HAP-1 (cell line): ENCODE results near the gene MAGEA11.
A peak's percentile ranks its signal among the peaks of the same experiment; 100 is the strongest.
"Not testable (repeated sequence)": the region's sequence is repeated elsewhere in the genome, so short reads cannot be mapped to it uniquely, and the experiment has no call there.

Experiments
- DNase-seq, 2 experiments: peaks; one replicate each; pipeline ENCODE4 v3.0.0-alpha.2; 2016 to 2020; ENCODE audit warnings: low spot score in 2 of 2
- H3K27me3 ChIP-seq: fragments of 250-450 bp; sonication (Bioruptor Pico); 2 replicates; pipeline ENCODE4 v1.5.1; 2020; ENCODE audit warnings: low read depth, mild to moderate bottlenecking, moderate library complexity
- H3K36me3 ChIP-seq: fragments of 250-450 bp; sonication (Bioruptor Pico); replicated peaks from 2 replicates; pipeline ENCODE4 v1.5.1; 2020; ENCODE audit warnings: mild to moderate bottlenecking
- H3K4me1 ChIP-seq: fragments of 250-450 bp; sonication (Bioruptor Pico); 2 replicates; pipeline ENCODE4 v1.5.1; 2020; ENCODE audit warnings: mild to moderate bottlenecking
- H3K4me3 ChIP-seq: fragments of 250-450 bp; sonication (Bioruptor Pico); 2 replicates; pipeline ENCODE4 v1.5.1; 2020; ENCODE audit warnings: mild to moderate bottlenecking, moderate library complexity
- H3K9me3 ChIP-seq: fragments of 250-450 bp; sonication (Bioruptor Pico); 2 replicates; pipeline ENCODE4 v1.5.1; 2020; ENCODE audit warnings: mild to moderate bottlenecking, moderate library complexity
- in situ Hi-C: fragments of 300-500 bp; cut with MboI; formaldehyde crosslinking; loops from 3 replicates; pipeline ENCODE4 v1.14.3; 2020; ENCODE audit warnings: low sequenced_read_pairs, inconsistent platforms, mixed read lengths

The MAGEA11 gene

GRCh38 chrX:149711545-149712236 is at the start of gene MAGEA11:
MAGEA11 (plus strand) TSS chrX:149712060; CDS start chrX:149713160, 1,100 bp downstream.
- Histone ChIP-seq H3K4me3 (no peak within 1 kb of the TSS), H3K27me3 (0 out of 2 replicates have a peak, but pooled peaks cover 2% of the 10 kb centered on the region), H3K36me3 (no peaks in the 10 kb centered on the region), H3K9me3 (no peaks in the 10 kb centered on the region), H3K4me1 (no peaks in the 10 kb centered on the region)
- DNase-seq: no peak
- in situ Hi-C loops: no loop called here

GRCh38 chrX:149675088-149675487 is 36.8 kb upstream of the MAGEA11 start:
- H3K4me3 ChIP-seq, in situ Hi-C loops, H3K36me3 ChIP-seq, DNase-seq, H3K4me1 ChIP-seq, H3K9me3 ChIP-seq, H3K27me3 ChIP-seq: not testable (repeated sequence)

GRCh38 chrX:149675554-149675953 is 36.3 kb upstream of the MAGEA11 start:
- H3K4me3 ChIP-seq, H3K36me3 ChIP-seq, DNase-seq, H3K9me3 ChIP-seq, H3K27me3 ChIP-seq, H3K4me1 ChIP-seq, in situ Hi-C loops: not testable (repeated sequence)

GRCh38 chrX:149679164-149679678 is 32.6 kb upstream of the MAGEA11 start:
- in situ Hi-C loops, H3K27me3 ChIP-seq, DNase-seq, H3K9me3 ChIP-seq, H3K4me3 ChIP-seq, H3K36me3 ChIP-seq: not testable (repeated sequence)
- H3K4me1 ChIP-seq: peaks cover 16% of the 10 kb centered on the region

GRCh38 chrX:149681182-149681581 is 30.7 kb upstream of the MAGEA11 start:
- H3K4me3 ChIP-seq: no peak overlapping the region
- H3K4me1 ChIP-seq: peaks cover 16% of the 10 kb centered on the region
- H3K36me3 ChIP-seq: no peaks in the 10 kb centered on the region
- no peaks in the 10 kb centered on the region for H3K9me3 ChIP-seq
- in situ Hi-C loops: no loop called here
- DNase-seq: no peak
- H3K27me3 ChIP-seq: no peaks in the 10 kb centered on the region

GRCh38 chrX:149682031-149682430 is 29.8 kb upstream of the MAGEA11 start:
- peak; percentile 20 to 59 for DNase-seq
- H3K36me3 ChIP-seq: no peaks in the 10 kb centered on the region
- peaks cover 16% of the 10 kb centered on the region for H3K4me1 ChIP-seq
- H3K27me3 ChIP-seq: no peaks in the 10 kb centered on the region
- in situ Hi-C loops: no loop called here
- H3K4me3 ChIP-seq: no peak overlapping the region
- no peaks in the 10 kb centered on the region for H3K9me3 ChIP-seq

GRCh38 chrX:149682956-149683947 is 28.6 kb upstream of the MAGEA11 start:
- DNase-seq: peak; percentile 3 to 19
- no peak overlapping the region for H3K4me3 ChIP-seq
- no peaks in the 10 kb centered on the region for H3K36me3 ChIP-seq
- H3K27me3 ChIP-seq: no peaks in the 10 kb centered on the region
- in situ Hi-C loops: no loop called here
- H3K4me1 ChIP-seq: peaks cover 16% of the 10 kb centered on the region
- H3K9me3 ChIP-seq: no peaks in the 10 kb centered on the region

- no peak for DNase-seq
- H3K27me3 ChIP-seq: no peaks in the 10 kb centered on the region
- peaks cover 16% of the 10 kb centered on the region for H3K4me1 ChIP-seq
- in situ Hi-C loops: no loop called here
- no peak overlapping the region for H3K4me3 ChIP-seq
- no peaks in the 10 kb centered on the region for H3K36me3 ChIP-seq
- no peaks in the 10 kb centered on the region for H3K9me3 ChIP-seq
These were observed 27.7 kb upstream of the MAGEA11 start for GRCh38 chrX:149683966-149684730.

- Histone ChIP-seq H3K9me3 (0 out of 2 replicates have a peak, but pooled peaks cover 2% of the 10 kb centered on the region), H3K36me3 (no peaks in the 10 kb centered on the region), H3K27me3 (peaks cover 6% of the 10 kb centered on the region), H3K4me3 (no peak overlapping the region), H3K4me1 (peaks cover 6% of the 10 kb centered on the region)
- in situ Hi-C loops: no loop called here
- no peak for DNase-seq
These were observed 23.9 kb upstream of the MAGEA11 start for GRCh38 chrX:149687991-149688390.

GRCh38 chrX:149688552-149688951 is 23.3 kb upstream of the MAGEA11 start:
- peaks cover 3% of the 10 kb centered on the region; the same call in 1 of the 2 replicates for H3K4me1 ChIP-seq
- in situ Hi-C loops: no loop called here
- H3K27me3 ChIP-seq: peaks cover 6% of the 10 kb centered on the region
- no peak overlapping the region for H3K4me3 ChIP-seq
- no peak for DNase-seq
- no peaks in the 10 kb centered on the region for H3K36me3 ChIP-seq
- 0 out of 2 replicates have a peak, but pooled peaks cover 2% of the 10 kb centered on the region for H3K9me3 ChIP-seq

GRCh38 chrX:149691794-149692193 is 20.1 kb upstream of the MAGEA11 start:
- Histone ChIP-seq H3K36me3 (no peaks in the 10 kb centered on the region), H3K9me3 (0 out of 2 replicates have a peak, but pooled peaks cover 2% of the 10 kb centered on the region), H3K4me1 (no peaks in the 10 kb centered on the region), H3K4me3 (no peak overlapping the region), H3K27me3 (peaks cover 6% of the 10 kb centered on the region)
- no peak for DNase-seq
- in situ Hi-C loops: no loop called here

- H3K27me3 ChIP-seq, H3K36me3 ChIP-seq, H3K4me1 ChIP-seq, H3K9me3 ChIP-seq, in situ Hi-C loops, DNase-seq, H3K4me3 ChIP-seq: not testable (repeated sequence)
These were observed 19.1 kb upstream of the MAGEA11 start for GRCh38 chrX:149692686-149693272.

GRCh38 chrX:149699761-149700160 is 12.1 kb upstream of the MAGEA11 start:
- Histone ChIP-seq H3K27me3 (no peaks in the 10 kb centered on the region), H3K9me3 (no peaks in the 10 kb centered on the region), H3K4me1 (no peaks in the 10 kb centered on the region), H3K36me3 (no peaks in the 10 kb centered on the region), H3K4me3 (no peak overlapping the region)
- in situ Hi-C loops: no loop called here
- DNase-seq: no peak
